NB4 (cell line): ENCODE measurements around the gene BCL6.

ENCODE experiments used
- DNase-seq: peaks from one replicate; pipeline ENCODE4 v3.0.0; 2010; ENCODE audit warnings: low read depth
- H3K4me3 ChIP-seq: one replicate; pipeline ENCODE4 v1.5.1; 2011; ENCODE audit warnings: mild to moderate bottlenecking, low read depth, low read length, moderate library complexity
- CTCF ChIP-seq: IDR thresholded peaks from one replicate; pipeline ENCODE4 v1.5.1; 2012; ENCODE audit warnings: low read depth, low read length
- MAX ChIP-seq: IDR thresholded peaks from 2 replicates; pipeline ENCODE4 v1.6.1; 2011; ENCODE audit warnings: low read depth, low read length
- MYC ChIP-seq: IDR thresholded peaks from 2 replicates; pipeline ENCODE4 v1.6.1; 2011; ENCODE audit warnings: low read depth, low read length
- POLR2A ChIP-seq: IDR thresholded peaks from 2 replicates; pipeline ENCODE4 v1.6.1; 2011; ENCODE audit warnings: mild to moderate bottlenecking; ENCODE audit not compliant: insufficient read length; ENCODE audit errors: extremely low read depth

BCL6 gene

GRCh38 chr3:187718802-187719201 is 26.5 kb downstream of the BCL6 start:
- no peak overlapping the region for H3K4me3 ChIP-seq
- DNase-seq = no peak
- TF ChIP-seq POLR2A = no peak
- no peak for TF ChIP-seq MAX

- no peak overlapping the region for H3K4me3 ChIP-seq
- no peak for TF ChIP-seq MYC
- TF ChIP-seq MAX = no peak
- no peak for TF ChIP-seq POLR2A
- no peak for TF ChIP-seq CTCF
- DNase-seq = no peak
Observed at GRCh38 chr3:187717572-187717971, 27.7 kb downstream of the BCL6 start.

- TF ChIP-seq CTCF = peak; percentile 88
- no peak; the same call in 1 of the 2 replicates for TF ChIP-seq MYC
- DNase-seq = peak; percentile 66
- H3K4me3 ChIP-seq = no peak overlapping the region
Observed at GRCh38 chr3:187714404-187714979, 30.8 kb downstream of the BCL6 start.

- DNase-seq = peak; percentile 51
- TF ChIP-seq POLR2A = no peak
- no peak for TF ChIP-seq CTCF
- no peak for TF ChIP-seq MYC
- TF ChIP-seq MAX = no peak
Observed at GRCh38 chr3:187713504-187713903, 31.8 kb downstream of the BCL6 start.

GRCh38 chr3:187709155-187709554 is 36.1 kb downstream of the BCL6 start:
- TF ChIP-seq MAX = no peak
- peak; percentile 15 for TF ChIP-seq CTCF
- DNase-seq = no peak

More at GRCh38 chr3:187713504-187713903, 31.8 kb downstream of the BCL6 start:
- H3K4me3 ChIP-seq = no peak overlapping the region

GRCh38 chr3:187708696-187709095 is 36.6 kb downstream of the BCL6 start:
- H3K4me3 ChIP-seq = no peak overlapping the region
- no peak for DNase-seq
- TF ChIP-seq MAX = no peak
- no peak for TF ChIP-seq POLR2A
- TF ChIP-seq CTCF = no peak
- TF ChIP-seq MYC = no peak

More at GRCh38 chr3:187709155-187709554, 36.1 kb downstream of the BCL6 start:
- H3K4me3 ChIP-seq = no peak overlapping the region
